NCI-H1930 (cell line): ENCODE results near the gene SSB.
"Not testable (repeated sequence)": the region's sequence is repeated elsewhere in the genome, so short reads cannot be mapped to it uniquely, and the experiment has no call there.

Source experiments
- DNase-seq, 2 experiments: peaks; one replicate each; lab custom pipeline; 2025; lab: John Stamatoyannopoulos, UW

Gene SSB

DNA sequence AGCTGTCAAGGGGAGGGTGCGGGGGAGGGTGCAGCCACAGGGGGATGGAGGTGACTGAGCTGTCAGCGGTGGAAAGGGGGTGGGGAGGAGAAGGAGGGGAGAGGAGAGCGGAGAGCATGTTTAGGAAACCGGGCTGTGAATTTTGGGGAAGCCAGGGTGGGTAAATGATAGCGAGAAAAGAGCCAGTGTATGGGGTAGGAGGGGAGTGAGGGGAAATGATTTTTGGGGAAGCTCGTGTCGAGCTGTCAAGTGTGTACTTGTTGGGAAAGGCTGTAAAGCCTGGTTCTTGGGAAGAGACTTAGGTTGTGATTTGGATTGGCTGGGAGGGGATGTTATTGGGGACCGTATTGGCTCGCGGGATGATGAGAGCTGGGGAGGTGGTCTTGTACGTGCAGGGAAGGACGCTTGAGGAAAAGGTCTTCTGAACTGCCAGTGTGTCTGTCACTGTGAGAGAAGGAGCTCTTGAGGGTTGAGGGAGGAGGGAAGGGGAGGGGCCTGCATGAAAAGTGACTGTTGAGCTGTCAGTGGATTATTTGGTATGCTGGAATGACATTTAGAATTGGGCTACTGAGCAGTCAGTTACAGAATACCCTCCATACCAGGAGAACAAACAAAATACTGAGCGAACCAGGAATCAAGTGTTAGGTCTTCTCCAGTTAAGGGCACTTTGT is 29.6 kb downstream of the SSB start:
- no peak for DNase-seq

- no peak for DNase-seq
Measured at GRCh38 chr2:169834401-169834800, 35.7 kb downstream of the SSB start.

- no peak for DNase-seq
Measured at GRCh38 chr2:169838743-169839489, 40.2 kb downstream of the SSB start.

DNA sequence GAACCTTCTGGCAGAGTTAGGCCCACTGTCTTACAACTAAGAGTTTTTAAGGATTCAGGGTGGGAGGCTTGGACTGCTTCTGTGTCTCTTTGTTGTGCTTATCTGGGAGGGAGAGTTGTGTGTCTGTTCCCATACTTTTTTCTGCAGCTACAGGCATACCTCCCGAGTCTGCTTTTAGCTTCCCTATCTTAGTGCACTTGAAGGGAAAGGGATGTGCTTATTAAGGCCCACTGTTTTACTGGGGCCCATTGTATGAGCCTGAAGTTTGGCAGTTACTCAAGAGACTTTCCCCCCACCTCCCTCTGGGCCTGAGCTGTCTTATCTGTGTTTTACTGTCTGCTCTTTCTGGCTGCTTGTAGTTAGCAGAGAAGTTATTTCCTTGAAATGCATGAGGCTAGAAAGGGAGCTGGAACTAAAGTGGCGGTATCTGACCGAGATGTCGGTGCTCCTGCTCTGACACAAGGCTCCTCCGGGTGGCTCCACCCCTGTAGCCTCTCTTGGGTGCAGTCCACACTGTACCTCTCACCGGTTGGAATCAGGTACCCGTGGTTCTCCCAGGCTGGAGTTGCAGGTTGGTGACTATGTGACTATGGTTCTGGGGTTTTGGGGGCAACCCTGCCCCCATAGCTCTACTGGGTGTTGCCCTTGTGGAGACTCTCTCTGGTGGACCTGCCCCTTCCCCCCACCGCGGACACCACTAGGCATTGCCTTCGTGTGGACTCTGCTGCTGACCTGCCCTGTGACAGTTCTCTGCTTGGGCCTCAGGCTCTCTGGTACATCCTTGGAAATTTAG is 41.5 kb downstream of the SSB start:
- no peak for DNase-seq

DNA sequence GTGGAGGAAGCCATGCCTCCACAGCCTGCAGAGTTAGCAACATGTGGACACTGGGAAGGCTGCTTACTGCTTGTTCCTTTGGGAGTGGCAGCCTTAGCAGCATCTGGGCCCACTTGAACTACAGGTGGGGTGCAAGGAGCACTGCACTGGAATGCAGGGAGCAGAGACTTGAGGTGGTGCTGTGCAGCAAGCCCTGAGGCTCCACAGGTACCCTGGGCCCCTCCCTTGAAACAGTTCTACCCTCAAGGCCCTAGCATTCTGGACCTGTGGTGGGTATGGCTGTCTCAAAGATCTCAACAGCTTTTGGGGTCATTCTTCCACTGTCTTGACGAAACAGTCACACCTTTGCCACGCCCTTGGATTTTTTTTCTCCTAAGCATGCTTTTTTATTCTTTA is 42.1 kb downstream of the SSB start:
- no peak for DNase-seq

DNA sequence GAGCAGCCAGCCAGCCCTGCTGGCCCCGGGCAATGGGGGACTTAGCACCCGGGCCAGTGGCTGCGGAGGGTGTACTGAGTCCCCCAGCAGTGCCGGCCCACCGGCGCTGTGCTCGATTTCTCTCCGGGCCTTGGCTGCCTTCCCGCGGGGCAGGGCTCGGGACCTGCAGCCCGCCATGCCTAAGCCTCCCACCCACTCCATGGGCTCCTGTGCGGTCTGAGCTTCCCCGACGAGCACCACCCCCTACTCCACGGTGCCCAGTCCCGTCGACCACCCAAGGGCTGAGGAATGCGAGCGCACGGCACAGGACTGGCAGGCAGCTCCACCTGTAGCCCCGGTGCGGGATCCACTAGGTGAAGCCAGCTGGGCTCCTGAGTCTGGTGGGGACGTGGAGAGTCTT is 43.0 kb downstream of the SSB start:
- DNase-seq, result not testable (repeated sequence)

GRCh38 chr2:169845016-169845415 is 46.3 kb downstream of the SSB start:
- DNase-seq, result no peak

DNA sequence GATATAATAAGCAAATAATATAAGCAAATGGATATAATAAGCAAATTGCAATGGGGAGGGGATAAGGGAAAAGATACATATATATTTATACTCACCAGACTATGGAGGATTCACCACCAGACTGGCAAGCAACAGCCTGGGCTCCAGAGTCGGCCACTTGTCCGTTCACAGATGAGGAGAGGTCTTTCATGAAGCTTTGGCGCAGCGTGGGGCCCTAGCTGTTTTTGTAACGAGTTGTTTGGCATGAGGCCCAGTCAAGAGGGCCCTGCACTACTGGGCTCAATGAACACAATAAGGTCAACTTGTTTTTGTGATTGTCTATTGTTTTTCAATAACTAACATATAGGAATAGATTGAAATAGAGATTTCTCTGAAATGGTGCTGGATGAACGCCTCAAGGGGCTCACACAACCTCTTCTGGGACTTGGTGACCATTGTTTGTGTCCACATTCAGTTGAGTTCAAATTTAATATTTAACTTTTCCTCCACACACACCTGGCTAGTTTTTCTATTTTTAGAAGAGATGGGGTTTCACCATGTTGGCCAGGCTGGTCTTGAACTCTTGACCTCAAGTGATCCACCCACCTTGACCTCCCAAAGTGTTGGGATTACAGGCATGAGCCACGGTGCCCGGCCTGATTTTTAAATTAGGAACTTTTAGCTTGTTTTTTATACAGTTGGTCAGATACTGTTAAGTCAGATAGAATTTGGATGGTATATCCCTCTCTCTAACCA is 50.5 kb downstream of the SSB start:
- not testable (repeated sequence) for DNase-seq

DNA sequence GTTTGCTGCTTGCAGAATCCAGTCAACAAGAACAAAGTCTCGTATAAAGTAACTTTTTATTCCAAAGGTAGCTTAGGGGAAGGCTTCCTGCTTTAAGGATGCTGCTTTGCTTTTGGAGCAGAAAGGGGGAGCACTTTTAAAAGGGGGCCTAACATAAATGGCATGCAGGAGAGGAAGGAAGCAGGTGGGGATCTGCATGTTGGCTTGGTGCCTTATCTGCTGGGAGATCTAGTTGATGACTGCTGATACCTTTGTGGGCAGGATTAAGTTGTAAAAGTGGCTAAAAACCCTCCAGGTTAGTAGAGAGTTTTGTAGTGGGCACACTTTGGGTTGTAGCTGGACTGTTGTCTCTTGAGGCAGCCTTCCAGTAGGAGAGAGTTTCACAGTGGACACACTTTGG is 51.0 kb downstream of the SSB start:
- no peak for DNase-seq

- DNase-seq, result no peak
Measured at GRCh38 chr2:169853041-169853668, 54.5 kb downstream of the SSB start.

DNA sequence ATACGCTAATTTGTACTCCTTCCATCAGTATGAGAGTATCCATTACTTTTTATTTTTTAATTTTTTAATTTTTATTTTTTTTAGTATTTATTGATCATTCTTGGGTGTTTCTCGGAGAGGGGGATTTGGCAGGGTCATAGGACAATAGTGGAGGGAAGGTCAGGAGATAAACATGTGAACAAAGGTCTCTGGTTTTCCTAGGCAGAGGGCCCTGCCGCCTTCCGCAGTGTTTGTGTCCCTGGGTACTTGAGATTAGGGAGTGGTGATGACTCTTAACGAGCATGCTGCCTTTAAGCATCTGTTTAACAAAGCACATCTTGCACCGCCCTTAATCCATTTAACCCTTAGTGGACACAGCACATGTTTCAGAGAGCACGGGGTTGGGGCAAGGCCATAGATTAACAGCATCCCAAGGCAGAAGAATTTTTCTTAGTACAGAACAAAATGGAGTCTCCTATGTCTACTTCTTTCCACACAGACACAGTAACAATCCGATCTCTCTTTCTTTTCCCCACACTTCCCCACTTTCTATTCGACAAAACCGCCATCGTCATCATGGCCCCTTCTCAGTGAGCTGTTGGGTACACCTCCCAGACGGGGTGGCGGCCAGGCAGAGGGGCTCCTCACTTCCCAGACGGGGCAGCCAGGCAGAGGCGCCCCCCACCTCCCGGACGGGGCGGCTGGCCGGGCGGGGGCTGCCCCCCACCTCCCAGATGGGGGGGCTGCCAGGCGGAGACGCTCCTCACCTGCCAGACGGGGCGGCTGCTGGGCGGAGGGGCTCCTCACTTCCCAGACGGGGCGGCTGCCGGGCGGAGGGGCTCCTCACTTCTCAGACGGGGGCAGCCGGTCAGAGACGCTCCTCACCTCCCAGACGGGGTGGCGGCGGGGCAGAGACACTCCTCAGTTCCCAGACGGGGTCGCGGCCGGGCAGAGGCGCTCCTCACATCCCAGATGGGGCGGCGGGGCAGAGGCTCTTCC is 56.9 kb downstream of the SSB start:
- DNase-seq, result not testable (repeated sequence)

DNA sequence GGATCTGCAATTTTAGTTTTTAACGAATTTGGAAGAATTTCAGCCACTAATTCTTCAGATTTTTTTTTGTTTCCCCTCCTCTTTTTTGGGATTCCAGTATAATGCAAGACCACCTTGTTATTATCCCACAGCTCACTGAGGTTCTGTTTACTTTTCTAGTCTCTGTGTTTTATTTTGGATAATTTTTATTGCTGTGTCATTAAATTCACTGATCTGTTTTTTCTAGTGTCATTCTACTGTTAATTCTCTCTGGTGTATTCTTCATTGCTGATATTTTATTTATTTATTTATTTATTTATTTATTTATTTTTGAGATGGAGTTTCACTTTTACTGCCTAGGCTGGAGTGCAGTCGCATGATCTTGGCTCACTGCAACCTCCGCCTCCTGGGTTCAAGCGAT is 60.8 kb downstream of the SSB start:
- no peak for DNase-seq

- DNase-seq, result no peak
Measured at GRCh38 chr2:169860149-169860548, 61.5 kb downstream of the SSB start.
